Measurements from ENCODE around the gene CAMK1D. TPM values are rescaled to one million over a fixed set of nuclear protein-coding genes. Genes with fewer than 3 reads are reported as not detected.

CAMK1D gene
- total and polyA plus RNA-seq, 2 donors (not counting 3 experiments of a cell fraction or from before 2014, with no cell fraction given), result 0.37 to 4.2 TPM

- ChIA-PET CTCF (interaction anchor here (0.8 kb wide), 1 partner anchor 575 kb away, joined by 3 read pairs; no protein-coding TSS in a partner anchor), POLR2A (no interaction called here)
- H3K27ac ChIP-seq (ENCODE audit: insufficient read depth, low read depth, low read length), result no peak overlapping the region
- H3K4me3 ChIP-seq (replicated peaks in 1 of 3; ENCODE audit: insufficient read depth in 1 of 3, low read depth in 1 of 3, low read length in 3 of 3), result no peak overlapping the region
- H3K4me1 ChIP-seq (ENCODE audit: control insufficient read depth, extremely low read depth, insufficient read depth, low read length), result no peaks in the 10 kb centered on the region
- no peak for DNase-seq (ENCODE audit: low read depth, low spot score)
- no peaks in the 10 kb centered on the region for H4K20me1 ChIP-seq (replicated peaks; ENCODE audit: control insufficient read depth, extremely low read depth, insufficient read depth, low read length)
- no peaks in the 10 kb centered on the region for H3K27me3 ChIP-seq (ENCODE audit: control insufficient read depth in 2 of 2, insufficient read depth in 2 of 2, low read length in 2 of 2)
- no peaks in the 10 kb centered on the region for H3K36me3 ChIP-seq (ENCODE audit: control insufficient read depth in 2 of 2, extremely low read depth in 1 of 2, insufficient read depth in 2 of 2, low read length in 2 of 2)
- no peaks in the 10 kb centered on the region for H3K79me2 ChIP-seq (ENCODE audit: control insufficient read depth, insufficient read depth, low read length)
- BruUV-seq (replicated peaks), result no TSS peak
- TF ChIP-seq MAX (IDR thresholded peaks at IDR 0.05; ENCODE audit: insufficient read depth, insufficient read length) (no peak), EZH2 (IDR thresholded peaks at IDR 0.05; ENCODE audit: borderline replicate concordance, low read depth, low read length, severe bottlenecking) (no peak), POLR2A (IDR thresholded peaks at IDR 0.05; ENCODE audit: low read depth, low read length) (no peak), POLR2AphosphoS5 (IDR thresholded peaks at IDR 0.05; ENCODE audit: insufficient read depth, low read depth, low read length) (no peak), MYC (IDR thresholded peaks at IDR 0.05; ENCODE audit: low read depth, low read length) (no peak), GATA2 (IDR thresholded peaks at IDR 0.05; ENCODE audit: insufficient read depth, insufficient read length, low read depth, low read length) (no peak), CTCF (IDR thresholded peaks at IDR 0.05; ENCODE audit: extremely low read depth in 1 of 2, insufficient read depth in 1 of 2, low read depth in 1 of 2, low read length in 2 of 2) (no peak), JUN (IDR thresholded peaks at IDR 0.05; ENCODE audit: borderline replicate concordance, insufficient read depth, insufficient read length, low read depth) (no peak), FOS (IDR thresholded peaks at IDR 0.05; ENCODE audit: borderline replicate concordance, insufficient read depth, low read length) (no peak)
- FAIRE-seq, result no peak
- dilution Hi-C loops (cut with MboI; ENCODE audit: extremely low pct_ligation_motif_present, low sequenced_read_pairs) (no loop called here), intact Hi-C loops (cut with micrococcal nuclease) (no loop called here)
- H3K9me1 ChIP-seq (replicated peaks; ENCODE audit: control insufficient read depth, extremely low read depth, insufficient read depth, low read length), result no peaks in the 10 kb centered on the region
- no peaks in the 10 kb centered on the region for H3K9me3 ChIP-seq (replicated peaks; ENCODE audit: control insufficient read depth, insufficient read depth, low read length)
- no peak overlapping the region for H3K4me2 ChIP-seq (ENCODE audit: insufficient read depth, low read length)
- H2AFZ ChIP-seq (ENCODE audit: low read depth, low read length), result no peak overlapping the region
- H3K9ac ChIP-seq (replicated peaks; ENCODE audit: extremely low read depth, insufficient read depth, low read length), result no peak overlapping the region
Measured at GRCh38 chr10:12482587-12482986, 133.2 kb downstream of the CAMK1D start.

Measured in endothelial cell of umbilical vein (primary cell).